ENCODE measurements around the gene CPTP.

The CPTP gene

GRCh38 chr1:1374589-1374928, 50.0 kb downstream of the CPTP start:
- H3K9me3 ChIP-seq (ENCODE audit: control insufficient read depth, low read length) = no peaks in the 10 kb centered on the region
- peak overlapping the region; percentile 85 for H3K27ac ChIP-seq (ENCODE audit: insufficient read depth, low read length, poor library complexity, severe bottlenecking)
- H3K27me3 ChIP-seq (replicated peaks; ENCODE audit: control insufficient read depth, insufficient read depth, low read length, poor library complexity, severe bottlenecking) = no peaks in the 10 kb centered on the region
- peaks cover 34% of the 10 kb centered on the region for H3K4me1 ChIP-seq (ENCODE audit: control insufficient read depth, insufficient read depth, low read length, poor library complexity, severe bottlenecking)
- H3K36me3 ChIP-seq (ENCODE audit: control insufficient read depth, insufficient read depth, low read length) = no peaks in the 10 kb centered on the region
- peak overlapping the region; percentile 78 for H3K4me3 ChIP-seq (ENCODE audit: insufficient read depth, low read depth, low read length, poor library complexity, severe bottlenecking)
- no peak for DNase-seq

GRCh38 chr1:1374929-1375662, 50.5 kb downstream of the CPTP start, which contains the start of gene AURKAIP1:
TSS of gene AURKAIP1 (minus strand) at chr1:1375207. CDS start at chr1:1374756, 451 bp downstream.
- Histone ChIP-seq H3K9me3 (ENCODE audit: control insufficient read depth, low read length) (no peaks in the 10 kb centered on the region), H3K4me1 (ENCODE audit: control insufficient read depth, insufficient read depth, low read length, poor library complexity, severe bottlenecking) (peaks cover 34% of the 10 kb centered on the region), H3K27me3 (replicated peaks; ENCODE audit: control insufficient read depth, insufficient read depth, low read length, poor library complexity, severe bottlenecking) (no peaks in the 10 kb centered on the region), H3K36me3 (ENCODE audit: control insufficient read depth, insufficient read depth, low read length) (no peaks in the 10 kb centered on the region), H3K4me3 (ENCODE audit: insufficient read depth, low read depth, low read length, poor library complexity, severe bottlenecking) (peak within 1 kb of the TSS; percentile 78), H3K27ac (ENCODE audit: insufficient read depth, low read length, poor library complexity, severe bottlenecking) (peak within 1 kb of the TSS; percentile 85)
- peak; percentile 93 to 96 (median 94) for DNase-seq

- H3K27ac ChIP-seq (ENCODE audit: insufficient read depth, low read length, poor library complexity, severe bottlenecking) = no peak overlapping the region
Observed at GRCh38 chr1:1376551-1377226, 52.1 kb downstream of the CPTP start.

GRCh38 chr1:1377540-1378205, 53.1 kb downstream of the CPTP start:
- no peak overlapping the region for H3K4me3 ChIP-seq (ENCODE audit: insufficient read depth, low read depth, low read length, poor library complexity, severe bottlenecking)
- H3K4me1 ChIP-seq (ENCODE audit: control insufficient read depth, insufficient read depth, low read length, poor library complexity, severe bottlenecking) = peaks cover 14% of the 10 kb centered on the region
- no peak for DNase-seq
- H3K27ac ChIP-seq (ENCODE audit: insufficient read depth, low read length, poor library complexity, severe bottlenecking) = no peak overlapping the region
- peaks cover 7% of the 10 kb centered on the region for H3K36me3 ChIP-seq (ENCODE audit: control insufficient read depth, insufficient read depth, low read length)
- H3K27me3 ChIP-seq (replicated peaks; ENCODE audit: control insufficient read depth, insufficient read depth, low read length, poor library complexity, severe bottlenecking) = no peaks in the 10 kb centered on the region
- no peaks in the 10 kb centered on the region for H3K9me3 ChIP-seq (ENCODE audit: control insufficient read depth, low read length)

More at GRCh38 chr1:1376551-1377226, 52.1 kb downstream of the CPTP start:
- Histone ChIP-seq H3K4me1 (ENCODE audit: control insufficient read depth, insufficient read depth, low read length, poor library complexity, severe bottlenecking) (peaks cover 22% of the 10 kb centered on the region), H3K27me3 (replicated peaks; ENCODE audit: control insufficient read depth, insufficient read depth, low read length, poor library complexity, severe bottlenecking) (no peaks in the 10 kb centered on the region), H3K36me3 (ENCODE audit: control insufficient read depth, insufficient read depth, low read length) (peaks cover 2% of the 10 kb centered on the region), H3K4me3 (ENCODE audit: insufficient read depth, low read depth, low read length, poor library complexity, severe bottlenecking) (no peak overlapping the region), H3K9me3 (ENCODE audit: control insufficient read depth, low read length) (no peaks in the 10 kb centered on the region)
- no peak for DNase-seq
